ENCODE data around the gene GALNT18. TPM values are rescaled to one million over a fixed set of nuclear protein-coding genes. Genes with fewer than 3 reads are reported as not detected.
"Not testable (repeated sequence)": the region's sequence is repeated elsewhere in the genome, so short reads cannot be mapped to it uniquely, and the experiment has no call there.

GALNT18 gene
- total RNA-seq, 1 donor from 2014 or later = 22.9 TPM

GRCh38 chr11:11370255-11370961, 251.4 kb downstream of the GALNT18 start:
- no peak for ATAC-seq
- intact Hi-C loops (cut with DNase I) = no loop called here
- no peak for DNase-seq (ENCODE audit: missing footprints)

- intact Hi-C loops (cut with DNase I) = no loop called here
- ATAC-seq (no peak), DNase-seq (ENCODE audit: missing footprints) (no peak)
These were observed 255.0 kb downstream of the GALNT18 start for GRCh38 chr11:11366793-11367192.

DNA sequence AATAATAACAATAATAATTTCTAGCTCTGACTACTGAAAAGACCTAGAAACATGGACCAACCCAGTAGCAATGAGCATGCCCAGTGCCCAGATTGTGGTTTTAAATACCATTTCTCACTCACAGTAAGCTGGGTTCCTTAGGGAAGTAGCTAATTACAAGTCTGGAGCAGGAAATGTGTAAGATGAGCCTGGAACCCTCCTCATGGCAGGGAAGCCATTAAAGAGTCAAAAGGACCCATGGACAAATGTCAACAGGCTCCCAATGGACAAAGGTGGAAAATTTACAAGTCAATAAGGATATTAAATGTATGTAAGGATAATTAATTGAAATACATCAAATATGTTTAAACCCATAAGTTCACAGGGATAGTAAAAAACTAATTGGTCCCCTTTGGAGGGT, 258.1 kb downstream of the GALNT18 start:
- intact Hi-C loops (cut with DNase I) = no loop called here
- ATAC-seq (no peak), DNase-seq (ENCODE audit: missing footprints) (no peak)

DNA sequence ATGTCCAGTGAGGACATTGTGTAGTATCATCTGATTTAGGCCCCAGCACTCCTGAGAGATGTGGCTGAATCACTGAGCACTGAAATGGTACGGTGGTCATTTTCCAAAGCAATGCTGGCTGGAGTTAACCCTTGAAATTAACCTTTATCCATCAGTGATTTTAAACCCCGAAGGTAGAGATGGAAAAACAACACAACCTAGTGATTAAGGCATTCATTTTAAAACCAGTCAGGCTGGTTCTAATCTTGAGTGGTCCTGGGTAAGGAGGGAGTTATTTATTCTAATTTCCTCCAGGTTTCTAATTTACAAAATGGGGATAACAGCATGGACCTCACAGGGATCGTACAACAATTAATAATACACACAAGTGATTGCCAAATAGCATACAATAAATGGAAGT, 262.2 kb downstream of the GALNT18 start:
- DNase-seq (ENCODE audit: missing footprints) = no peak
- intact Hi-C loops (cut with DNase I) = no loop called here
- ATAC-seq = no peak

GRCh38 chr11:11356842-11357241, 265.0 kb downstream of the GALNT18 start:
- intact Hi-C loops (cut with DNase I) = no loop called here
- ATAC-seq (no peak), DNase-seq (ENCODE audit: missing footprints) (no peak)

DNA sequence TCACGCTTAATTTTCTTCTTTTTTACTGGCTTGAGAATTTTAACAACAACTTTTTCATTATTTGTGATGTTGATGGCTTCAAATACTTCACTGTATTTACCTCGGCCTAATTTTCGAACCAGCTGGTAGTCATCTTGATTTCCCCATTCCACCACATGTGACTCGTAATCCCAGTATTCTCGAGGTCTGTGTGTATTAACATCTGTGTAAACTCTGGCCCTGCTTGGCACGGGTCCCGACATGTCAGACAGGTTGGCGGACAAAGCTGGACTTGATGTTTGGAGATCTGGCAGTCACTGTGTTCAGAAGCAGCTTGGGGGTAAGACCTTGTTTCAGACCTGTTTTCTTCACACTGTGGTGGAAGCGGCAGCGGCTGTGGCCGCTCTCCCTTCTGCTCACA, 268.9 kb downstream of the GALNT18 start, which contains the start of gene CSNK2A3:
TSS of gene CSNK2A3 (minus strand) at position 373 of the 400 bp plus-strand sequence. CDS start at position 242, 131 bp downstream.
- peak; percentile 17 for ATAC-seq
- DNase-seq (ENCODE audit: missing footprints); intact Hi-C loops (cut with DNase I): not testable (repeated sequence)

- intact Hi-C loops (cut with DNase I); DNase-seq (ENCODE audit: missing footprints): not testable (repeated sequence)
- peak; percentile 15 for ATAC-seq
These were observed 270.0 kb downstream of the GALNT18 start for GRCh38 chr11:11351851-11352250.

DNA sequence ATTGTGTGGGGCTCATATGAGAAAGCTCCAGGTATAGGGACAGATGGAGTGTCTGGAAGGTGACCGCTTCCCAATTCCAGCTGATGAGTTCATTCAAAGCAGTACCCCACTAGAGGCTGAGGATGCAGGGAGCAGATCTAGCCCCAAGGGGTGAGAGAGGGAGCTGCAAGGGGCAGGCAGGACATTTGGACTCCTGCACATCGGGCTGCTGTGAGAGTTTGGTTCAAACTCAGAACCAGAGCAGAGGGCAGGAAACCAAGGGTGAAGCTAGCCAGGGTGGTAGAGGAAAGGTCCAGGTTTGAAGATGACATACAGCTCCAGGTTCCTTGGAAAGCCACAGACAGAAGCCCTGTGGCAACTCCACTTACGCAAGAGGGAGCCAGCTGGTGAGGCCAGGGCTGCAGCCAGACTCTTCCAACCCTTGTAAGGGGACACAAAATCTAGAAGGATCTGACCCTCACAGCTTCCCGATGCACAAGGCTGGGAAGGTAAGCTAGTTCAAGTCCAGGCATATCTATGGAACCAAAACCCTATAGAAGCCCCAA, 270.7 kb downstream of the GALNT18 start:
- no peak for DNase-seq (ENCODE audit: missing footprints)
- intact Hi-C loops (cut with DNase I) = no loop called here
- no peak for ATAC-seq

DNA sequence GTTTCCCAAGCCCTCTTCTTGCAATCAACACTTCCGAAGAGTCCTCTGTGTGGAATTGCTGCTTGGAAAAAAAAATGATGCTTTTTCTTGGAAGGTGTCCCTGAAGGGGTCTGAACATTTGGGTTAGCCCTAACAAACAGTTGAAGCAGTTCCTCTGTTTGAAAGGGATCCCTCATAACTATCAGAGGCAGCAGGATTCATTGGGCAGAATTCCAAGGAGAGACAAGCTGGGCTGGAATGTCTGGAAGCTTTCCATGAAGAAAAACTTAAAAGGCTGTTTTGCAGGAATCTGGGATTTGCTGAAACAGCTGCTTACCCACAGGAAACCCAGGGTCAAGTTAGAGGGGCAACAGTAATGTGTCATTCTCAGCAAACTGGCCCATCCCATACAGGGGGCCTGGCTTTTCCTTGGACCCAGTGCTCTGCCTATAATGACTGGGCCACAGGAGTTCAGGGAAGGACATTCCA, 271.9 kb downstream of the GALNT18 start:
- intact Hi-C loops (cut with DNase I) = no loop called here
- DNase-seq (ENCODE audit: missing footprints) = no peak
- ATAC-seq = peak; percentile 68

GRCh38 chr11:11349106-11349825, 272.5 kb downstream of the GALNT18 start:
- ATAC-seq = no peak
- intact Hi-C loops (cut with DNase I) = no loop called here
- no peak for DNase-seq (ENCODE audit: missing footprints)

DNA sequence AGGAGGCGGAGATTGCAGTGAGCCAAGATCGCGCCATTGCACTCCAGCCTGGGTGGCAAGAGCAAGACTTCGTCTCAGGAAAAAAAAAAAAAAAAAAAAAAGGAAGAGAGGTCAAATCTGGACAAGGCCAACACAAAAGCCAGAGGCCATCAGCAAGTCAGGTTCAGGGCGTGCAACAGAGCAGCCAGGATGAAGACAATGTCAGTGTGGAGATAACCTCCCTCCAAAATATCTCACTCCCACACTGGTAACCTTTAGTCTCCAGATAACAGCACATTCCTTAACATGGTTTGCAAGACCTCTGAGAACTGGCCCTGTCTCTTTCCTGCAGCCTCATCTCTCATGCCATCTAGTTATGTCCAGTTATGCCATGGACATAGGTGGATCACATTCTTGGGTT, 273.5 kb downstream of the GALNT18 start:
- ATAC-seq = no peak
- no peak for DNase-seq (ENCODE audit: missing footprints)
- intact Hi-C loops (cut with DNase I) = no loop called here

GRCh38 chr11:11347592-11347991, 274.2 kb downstream of the GALNT18 start:
- DNase-seq (ENCODE audit: missing footprints) (peak; percentile 76), ATAC-seq (peak; percentile 58)
- intact Hi-C loops (cut with DNase I) = no loop called here

DNA sequence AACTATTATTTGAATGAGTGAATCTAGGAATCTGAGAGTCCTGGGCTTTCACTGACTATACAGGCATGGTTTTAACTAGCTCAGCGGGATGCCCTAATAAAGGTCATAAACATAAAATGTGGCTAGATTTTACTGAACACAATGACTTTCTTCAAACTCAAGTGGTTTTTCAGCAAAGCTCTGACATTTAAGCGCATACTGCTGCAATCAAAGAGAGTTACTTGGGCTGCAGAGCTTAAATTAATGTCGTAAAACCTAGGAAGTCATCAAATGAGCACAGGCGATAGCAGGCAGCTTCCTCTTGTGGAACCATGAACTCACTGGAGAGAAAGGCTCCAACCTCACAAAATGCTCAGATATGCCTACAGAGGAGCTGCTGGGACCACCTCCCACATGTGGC, 275.5 kb downstream of the GALNT18 start:
- DNase-seq (ENCODE audit: missing footprints) (no peak), ATAC-seq (no peak)
- intact Hi-C loops (cut with DNase I) = no loop called here

DNA sequence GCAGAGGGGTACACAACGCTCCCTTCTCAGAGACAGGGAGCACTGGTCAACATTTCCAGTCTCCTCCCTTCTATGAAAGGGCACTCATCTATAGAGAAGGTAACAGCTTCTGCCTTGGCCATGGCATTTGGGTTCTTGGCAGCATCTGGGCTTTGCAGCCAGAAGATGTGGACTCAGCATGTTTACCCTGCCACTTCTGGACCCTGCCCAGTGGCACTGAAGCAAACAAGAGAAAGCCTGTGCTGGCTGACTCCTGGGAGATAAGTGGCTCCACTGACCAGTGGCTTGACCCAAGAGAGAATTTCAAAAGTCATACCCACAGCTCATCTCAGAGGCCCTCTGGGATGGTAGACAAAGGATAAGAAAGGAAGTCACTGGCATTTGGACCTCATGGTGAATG, 276.7 kb downstream of the GALNT18 start:
- DNase-seq (ENCODE audit: missing footprints) (no peak), ATAC-seq (no peak)
- intact Hi-C loops (cut with DNase I) = no loop called here

DNA sequence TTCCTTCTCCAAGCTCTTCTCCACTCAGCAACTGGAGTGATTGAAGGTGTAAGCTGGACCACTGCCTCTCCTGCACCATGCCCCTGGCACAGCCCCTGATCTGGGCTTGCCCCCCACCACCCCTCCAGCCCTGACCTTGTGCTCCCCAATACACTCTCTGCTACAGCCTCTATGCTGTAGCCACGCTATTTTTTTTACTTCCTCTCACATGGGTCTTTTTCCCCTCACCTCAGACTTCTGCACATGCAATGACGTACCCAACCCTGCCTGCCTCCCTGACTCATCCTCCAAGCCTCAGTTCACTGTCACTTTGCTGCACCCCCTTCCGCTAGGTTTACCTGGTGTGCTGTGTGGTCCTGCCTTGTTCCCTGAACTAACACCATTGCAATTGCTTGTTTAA, 277.8 kb downstream of the GALNT18 start:
- DNase-seq (ENCODE audit: missing footprints) (no peak), ATAC-seq (no peak)
- intact Hi-C loops (cut with DNase I) = no loop called here

DNA sequence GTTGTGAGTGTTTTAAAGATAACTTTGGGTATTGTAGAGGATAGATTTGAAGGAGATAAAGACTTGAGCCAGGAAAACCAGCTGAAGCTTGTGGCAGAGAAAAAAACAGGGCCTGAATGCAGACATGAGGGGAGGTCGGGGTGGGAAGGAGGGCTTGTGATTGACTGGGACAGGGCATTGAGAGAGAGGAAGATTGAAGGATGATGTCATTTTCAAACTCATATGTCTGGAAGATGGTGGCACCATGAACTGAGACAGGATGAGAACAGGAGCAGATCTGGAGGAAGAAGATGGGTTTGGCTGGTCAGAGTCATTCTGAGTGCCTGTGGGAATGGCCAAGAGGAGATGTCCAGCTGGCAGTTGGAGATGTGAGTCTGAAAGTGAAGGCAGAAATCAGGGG, 283.5 kb downstream of the GALNT18 start:
- no peak for DNase-seq (ENCODE audit: missing footprints)
- ATAC-seq = no peak
- intact Hi-C loops (cut with DNase I) = no loop called here

GRCh38 chr11:11336664-11337063, 285.1 kb downstream of the GALNT18 start:
- ATAC-seq = no peak
- intact Hi-C loops (cut with DNase I) = no loop called here
- no peak for DNase-seq (ENCODE audit: missing footprints)

DNA sequence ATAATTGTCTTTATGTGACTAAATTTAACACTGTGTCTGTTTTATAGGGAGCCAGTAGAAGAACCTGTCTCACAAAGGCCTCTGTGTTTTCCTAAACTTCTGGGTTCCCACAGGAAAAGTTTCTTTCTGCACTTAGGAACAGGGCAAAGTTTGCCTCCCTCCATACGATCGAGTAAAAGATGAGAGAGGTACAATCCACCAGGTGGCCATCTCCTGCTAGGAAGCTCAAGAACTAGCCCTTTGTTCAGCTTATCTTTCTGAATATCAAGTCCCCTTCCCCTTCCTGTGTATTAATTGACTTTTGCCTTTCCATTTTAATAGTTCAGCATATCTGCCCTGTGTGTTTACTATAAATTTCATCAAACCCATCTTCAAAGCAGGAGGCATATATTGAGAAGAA, 286.8 kb downstream of the GALNT18 start:
- intact Hi-C loops (cut with DNase I) = no loop called here
- DNase-seq (ENCODE audit: missing footprints) (no peak), ATAC-seq (no peak)

DNA sequence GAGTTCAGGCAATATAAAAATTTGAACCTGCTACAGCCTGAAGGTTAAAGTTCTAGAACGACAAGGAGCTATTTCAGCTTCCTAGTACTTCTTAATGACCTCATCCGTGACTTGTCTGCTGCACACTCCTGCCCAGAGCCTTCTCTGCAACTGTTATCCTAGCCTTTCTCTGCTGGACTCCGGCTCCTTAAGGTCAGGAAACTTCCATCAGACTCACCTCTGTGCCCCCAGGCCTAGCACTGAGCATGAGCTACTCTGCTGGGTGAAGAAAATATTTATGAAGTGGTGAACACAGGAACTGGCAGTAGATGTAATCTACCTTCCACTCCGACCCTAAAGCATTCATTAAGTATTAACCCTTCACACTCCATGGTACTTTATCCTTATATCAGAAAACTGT, 287.2 kb downstream of the GALNT18 start:
- ATAC-seq = no peak
- intact Hi-C loops (cut with DNase I) = no loop called here

DNA sequence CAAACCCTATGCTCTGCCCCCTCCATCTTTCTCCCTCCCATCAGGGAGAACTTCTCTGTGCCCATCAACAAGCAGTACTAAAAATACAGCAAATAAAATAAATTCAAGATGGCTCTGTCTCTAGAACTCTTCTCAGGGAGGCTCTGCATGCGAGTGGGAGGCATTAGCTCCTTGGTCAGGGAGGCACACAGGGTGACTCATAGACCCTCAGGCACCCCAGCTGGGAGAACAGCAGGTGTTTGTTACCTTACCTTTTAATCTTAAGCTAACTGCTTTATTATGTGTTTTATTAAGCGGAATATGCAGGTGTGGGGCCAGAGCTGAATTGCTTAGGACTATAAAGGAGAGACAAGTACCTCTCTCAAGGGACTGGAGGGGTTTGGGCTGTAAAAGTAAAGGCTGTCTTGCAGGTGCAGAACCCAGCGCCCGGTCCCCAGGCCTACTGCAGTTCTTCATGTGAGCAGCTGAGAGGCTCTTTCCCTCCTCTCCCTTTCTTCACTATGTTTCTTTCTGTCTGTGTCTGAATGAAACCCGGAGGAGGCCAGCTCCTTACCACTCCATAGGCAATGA, 289.6 kb downstream of the GALNT18 start:
- intact Hi-C loops (cut with DNase I) = no loop called here
- no peak for ATAC-seq
- no peak for DNase-seq (ENCODE audit: missing footprints)

More for the DNA sequence above, 287.2 kb downstream of the GALNT18 start:
- DNase-seq (ENCODE audit: missing footprints) = no peak

Data from Right ventricle myocardium inferior (tissue), 1 donor.